DMS114 treated with DMSO at 0.1 percent for 48 hours (cell line): Measurements from ENCODE around the gene CYP2W1.

Experiments
- DNase-seq: peaks from one replicate; lab custom pipeline; 2025; ENCODE audit not compliant: unreplicated experiment; lab: John Stamatoyannopoulos, UW

CYP2W1 gene

GRCh38 chr7:1014681-1015080, 31.7 kb downstream of the CYP2W1 start:
- no peak for DNase-seq

GRCh38 chr7:1015196-1016121, 32.5 kb downstream of the CYP2W1 start:
- no peak for DNase-seq

GRCh38 chr7:1016577-1017531, 33.9 kb downstream of the CYP2W1 start:
- DNase-seq: no peak

GRCh38 chr7:1017586-1018333, 34.8 kb downstream of the CYP2W1 start:
- DNase-seq: no peak

GRCh38 chr7:1018334-1018695, 35.3 kb downstream of the CYP2W1 start:
- no peak for DNase-seq

GRCh38 chr7:1019255-1019785, 36.3 kb downstream of the CYP2W1 start:
- DNase-seq: no peak

- no peak for DNase-seq
Observed at GRCh38 chr7:1019789-1020610, 37.0 kb downstream of the CYP2W1 start.

- DNase-seq: no peak
Observed at GRCh38 chr7:1020849-1021251, 37.9 kb downstream of the CYP2W1 start.

- DNase-seq: no peak
Observed at GRCh38 chr7:1021366-1021765, 38.4 kb downstream of the CYP2W1 start.

- no peak for DNase-seq
Observed at GRCh38 chr7:1021931-1022330, 39.0 kb downstream of the CYP2W1 start.

- DNase-seq: no peak
Observed at GRCh38 chr7:1022356-1022755, 39.4 kb downstream of the CYP2W1 start.

GRCh38 chr7:1022801-1023465, 40.0 kb downstream of the CYP2W1 start:
- DNase-seq: no peak

- no peak for DNase-seq
Observed at GRCh38 chr7:1024331-1024841, 41.4 kb downstream of the CYP2W1 start.

GRCh38 chr7:1024876-1025742, 42.1 kb downstream of the CYP2W1 start:
- DNase-seq: no peak

- DNase-seq: no peak
Observed at GRCh38 chr7:1025743-1026581, 43.0 kb downstream of the CYP2W1 start.

GRCh38 chr7:1026721-1027161, 43.8 kb downstream of the CYP2W1 start:
- DNase-seq: no peak
